ENCODE results near the gene PALD1. TPM values are rescaled to one million over a fixed set of nuclear protein-coding genes. Genes with fewer than 3 reads are reported as not detected.

The PALD1 gene
- total and polyA plus RNA-seq, 8 donors, result 10.1 to 34.5 (median 24.1) TPM

DNA sequence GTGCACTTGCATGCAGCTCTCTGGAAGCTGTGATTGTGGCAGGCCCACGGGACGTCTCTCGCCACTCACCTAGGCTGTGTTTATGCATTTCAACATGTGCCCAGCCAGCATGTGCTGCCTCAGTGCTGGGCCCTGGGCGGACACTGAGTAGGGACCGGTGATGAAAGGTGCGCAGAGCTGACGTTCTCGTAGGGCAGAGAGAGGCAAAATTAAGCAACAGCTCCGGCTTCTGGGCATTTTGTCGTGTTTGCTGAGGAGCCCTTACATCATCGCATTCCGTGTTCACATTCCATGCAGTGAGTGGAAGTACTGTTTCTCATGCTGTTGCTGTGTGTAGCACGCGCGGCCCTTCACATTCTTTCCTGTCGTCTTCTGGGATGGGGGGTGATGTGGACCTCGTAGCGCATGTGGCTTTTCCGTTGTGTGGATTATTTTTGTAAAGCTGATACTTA is 73.4 kb downstream of the PALD1 start:
- Histone ChIP-seq H3K4me3 (no peak overlapping the region), H3K36me3 (peaks cover 0 to 8% of the 10 kb centered on the region in 2 donors), H3K27ac (no peak overlapping the region), H3K9me3 (no peaks in the 10 kb centered on the region), H3K27me3 (no peaks in the 10 kb centered on the region), H3K4me1 (peaks cover 0 to 6% of the 10 kb centered on the region in 2 donors)
- DNase-seq (peak; percentile 57 to 92 (median 78)), ATAC-seq (peak; percentile 81)
- intact Hi-C loops (cut with DNase I), result loop anchor here (5.0 to 10.0 kb wide), 2 partner anchors 205 to 213 kb away; no protein-coding TSS in a partner anchor
- TF ChIP-seq, protein P1, sequence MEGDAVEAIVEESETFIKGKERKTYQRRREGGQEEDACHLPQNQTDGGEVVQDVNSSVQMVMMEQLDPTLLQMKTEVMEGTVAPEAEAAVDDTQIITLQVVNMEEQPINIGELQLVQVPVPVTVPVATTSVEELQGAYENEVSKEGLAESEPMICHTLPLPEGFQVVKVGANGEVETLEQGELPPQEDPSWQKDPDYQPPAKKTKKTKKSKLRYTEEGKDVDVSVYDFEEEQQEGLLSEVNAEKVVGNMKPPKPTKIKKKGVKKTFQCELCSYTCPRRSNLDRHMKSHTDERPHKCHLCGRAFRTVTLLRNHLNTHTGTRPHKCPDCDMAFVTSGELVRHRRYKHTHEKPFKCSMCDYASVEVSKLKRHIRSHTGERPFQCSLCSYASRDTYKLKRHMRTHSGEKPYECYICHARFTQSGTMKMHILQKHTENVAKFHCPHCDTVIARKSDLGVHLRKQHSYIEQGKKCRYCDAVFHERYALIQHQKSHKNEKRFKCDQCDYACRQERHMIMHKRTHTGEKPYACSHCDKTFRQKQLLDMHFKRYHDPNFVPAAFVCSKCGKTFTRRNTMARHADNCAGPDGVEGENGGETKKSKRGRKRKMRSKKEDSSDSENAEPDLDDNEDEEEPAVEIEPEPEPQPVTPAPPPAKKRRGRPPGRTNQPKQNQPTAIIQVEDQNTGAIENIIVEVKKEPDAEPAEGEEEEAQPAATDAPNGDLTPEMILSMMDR (IDR thresholded peaks at IDR 0.05), result no peak

- DNase-seq (peak in 1 of 4 donors; percentile 34), ATAC-seq (no peak)
- intact Hi-C loops (cut with DNase I), result loop anchor here (5.0 to 10.0 kb wide), 2 partner anchors 205 to 212 kb away; no protein-coding TSS in a partner anchor
- Histone ChIP-seq H3K4me1 (peaks cover 0 to 6% of the 10 kb centered on the region in 2 donors), H3K27ac (no peak overlapping the region), H3K36me3 (peaks cover 0 to 2% of the 10 kb centered on the region in 2 donors), H3K27me3 (no peaks in the 10 kb centered on the region), H3K4me3 (no peak overlapping the region), H3K9me3 (no peaks in the 10 kb centered on the region)
- TF ChIP-seq, protein P1 (IDR thresholded peaks at IDR 0.05), result no peak
Observed at GRCh38 chr10:70552586-70552985, 74.0 kb downstream of the PALD1 start.

- intact Hi-C loops (cut with DNase I), result loop anchor here in 1 of 2 donors (10.0 kb wide), 1 partner anchor 209 kb away; no protein-coding TSS in a partner anchor
Observed at GRCh38 chr10:70555371-70555770, 76.8 kb downstream of the PALD1 start.

GRCh38 chr10:70557086-70557845 is 78.7 kb downstream of the PALD1 start:
- TF ChIP-seq, protein P1 (IDR thresholded peaks at IDR 0.05), result no peak
- no peaks in the 10 kb centered on the region for H3K27me3 ChIP-seq
- peaks cover 16 to 36% of the 10 kb centered on the region in 2 donors for H3K4me1 ChIP-seq
- H3K4me3 ChIP-seq, result no peak overlapping the region
- intact Hi-C loops (cut with DNase I), result loop anchor here in 1 of 2 donors (10.0 kb wide), 1 partner anchor 208 kb away; no protein-coding TSS in a partner anchor
- no peak for ATAC-seq
- H3K27ac ChIP-seq, result no peak overlapping the region
- DNase-seq, result peak in 1 of 4 donors; percentile 30
- no peaks in the 10 kb centered on the region for H3K9me3 ChIP-seq
- H3K36me3 ChIP-seq, result no peaks in the 10 kb centered on the region

More at GRCh38 chr10:70555371-70555770, 76.8 kb downstream of the PALD1 start:
- H3K4me3 ChIP-seq, result no peak overlapping the region
- no peak for DNase-seq
- peaks cover 15 to 21% of the 10 kb centered on the region in 2 donors for H3K4me1 ChIP-seq
- H3K36me3 ChIP-seq, result no peaks in the 10 kb centered on the region
- TF ChIP-seq, protein P1 (IDR thresholded peaks at IDR 0.05), result no peak
- ATAC-seq, result no peak
- no peaks in the 10 kb centered on the region for H3K9me3 ChIP-seq
- H3K27me3 ChIP-seq, result no peaks in the 10 kb centered on the region
- H3K27ac ChIP-seq, result no peak overlapping the region

- ATAC-seq, result no peak
- no peaks in the 10 kb centered on the region for H3K27me3 ChIP-seq
- no peak overlapping the region for H3K27ac ChIP-seq
- TF ChIP-seq, protein P1 (IDR thresholded peaks at IDR 0.05), result no peak
- H3K4me3 ChIP-seq, result no peak overlapping the region
- peaks cover 16 to 37% of the 10 kb centered on the region in 2 donors for H3K4me1 ChIP-seq
- intact Hi-C loops (cut with DNase I), result loop anchor here in 1 of 2 donors (10.0 kb wide), 1 partner anchor 207 kb away; no protein-coding TSS in a partner anchor
- DNase-seq, result peak in 1 of 4 donors; percentile 4
- no peaks in the 10 kb centered on the region for H3K9me3 ChIP-seq
- no peaks in the 10 kb centered on the region for H3K36me3 ChIP-seq
Observed at GRCh38 chr10:70557876-70558275, 79.3 kb downstream of the PALD1 start.

Data from left lung (tissue), 10 donors.